HL-60 (cell line): ENCODE measurements around the gene TACC2.

Experiments
- POLR2AphosphoS5 ChIP-seq: IDR thresholded peaks from 2 replicates; pipeline ENCODE4 v1.6.1; 2012; ENCODE audit warnings: low read depth
- TF ChIP-seq, protein P1 (sequence below): IDR thresholded peaks from one replicate; pipeline ENCODE4 v1.5.1; 2011; ENCODE audit warnings: low read length, control low read depth, inconsistent platforms; ENCODE audit not compliant: insufficient read depth

DNA sequence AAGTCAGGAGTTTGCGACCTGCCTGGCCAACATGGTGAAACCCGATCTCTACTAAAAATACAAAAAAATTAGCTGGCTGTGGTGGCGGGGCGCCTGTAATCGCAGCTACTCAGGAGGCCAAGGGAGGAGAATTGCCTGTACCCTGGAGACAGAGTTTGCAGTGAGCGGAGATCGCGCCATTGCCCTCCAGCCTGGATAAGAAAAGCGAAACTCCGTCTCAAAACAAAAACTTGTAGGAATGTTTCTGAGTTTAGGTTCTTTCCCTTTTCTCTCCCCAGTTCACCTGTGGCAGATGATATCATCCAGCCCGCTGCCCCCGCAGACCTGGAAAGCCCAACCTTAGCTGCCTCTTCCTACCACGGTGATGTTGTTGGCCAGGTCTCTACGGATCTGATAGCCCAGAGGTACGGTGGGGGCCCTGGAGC is 143.4 kb downstream of the TACC2 start:
- TF ChIP-seq, protein P1, sequence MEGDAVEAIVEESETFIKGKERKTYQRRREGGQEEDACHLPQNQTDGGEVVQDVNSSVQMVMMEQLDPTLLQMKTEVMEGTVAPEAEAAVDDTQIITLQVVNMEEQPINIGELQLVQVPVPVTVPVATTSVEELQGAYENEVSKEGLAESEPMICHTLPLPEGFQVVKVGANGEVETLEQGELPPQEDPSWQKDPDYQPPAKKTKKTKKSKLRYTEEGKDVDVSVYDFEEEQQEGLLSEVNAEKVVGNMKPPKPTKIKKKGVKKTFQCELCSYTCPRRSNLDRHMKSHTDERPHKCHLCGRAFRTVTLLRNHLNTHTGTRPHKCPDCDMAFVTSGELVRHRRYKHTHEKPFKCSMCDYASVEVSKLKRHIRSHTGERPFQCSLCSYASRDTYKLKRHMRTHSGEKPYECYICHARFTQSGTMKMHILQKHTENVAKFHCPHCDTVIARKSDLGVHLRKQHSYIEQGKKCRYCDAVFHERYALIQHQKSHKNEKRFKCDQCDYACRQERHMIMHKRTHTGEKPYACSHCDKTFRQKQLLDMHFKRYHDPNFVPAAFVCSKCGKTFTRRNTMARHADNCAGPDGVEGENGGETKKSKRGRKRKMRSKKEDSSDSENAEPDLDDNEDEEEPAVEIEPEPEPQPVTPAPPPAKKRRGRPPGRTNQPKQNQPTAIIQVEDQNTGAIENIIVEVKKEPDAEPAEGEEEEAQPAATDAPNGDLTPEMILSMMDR, result no peak
- TF ChIP-seq POLR2AphosphoS5, result no peak
